ENCODE measurements around the gene NR3C1.
"Not testable (repeated sequence)": the region's sequence is repeated elsewhere in the genome, so short reads cannot be mapped to it uniquely, and the experiment has no call there.

Gene NR3C1

DNA sequence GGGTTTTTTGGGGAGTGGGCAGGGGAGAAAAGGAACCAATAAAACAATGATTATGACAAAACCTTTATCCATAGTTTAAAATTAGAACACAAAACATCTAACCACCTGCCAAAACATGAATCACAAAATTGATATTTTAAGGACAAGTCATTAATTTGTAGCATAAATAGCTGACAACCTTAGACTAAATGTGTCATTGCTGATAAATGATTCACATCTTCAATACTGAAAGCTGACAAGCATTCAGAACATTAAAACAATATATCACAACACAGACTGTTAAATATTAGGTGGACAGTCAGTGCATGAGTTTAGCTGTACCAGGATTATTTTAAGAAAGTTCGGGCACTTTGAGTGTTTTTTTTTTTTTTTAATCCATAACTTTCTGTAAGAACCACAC lies 71.5 kb downstream of the NR3C1 start:
- no peak overlapping the region for H3K27ac ChIP-seq (ENCODE audit: low read depth, low read length)
- no peaks in the 10 kb centered on the region for H4K20me1 ChIP-seq (ENCODE audit: control insufficient read depth, insufficient read depth, low read depth, low read length)
- H3K4me1 ChIP-seq (ENCODE audit: control insufficient read depth, low read length), result no peaks in the 10 kb centered on the region
- H3K79me2 ChIP-seq (ENCODE audit: control insufficient read depth, low read length), result peaks cover 83% of the 10 kb centered on the region
- no peak overlapping the region for H3K4me2 ChIP-seq (ENCODE audit: low read length)
- no peaks in the 10 kb centered on the region; the same call in 1 of the 2 replicates for H3K9me2 ChIP-seq (replicated peaks; ENCODE audit: control insufficient read depth, low read length)
- no peak for TF ChIP-seq EZH2phosphoT487 (IDR thresholded peaks at IDR 0.05; ENCODE audit: borderline replicate concordance, low read length)
- TF ChIP-seq, protein P1, sequence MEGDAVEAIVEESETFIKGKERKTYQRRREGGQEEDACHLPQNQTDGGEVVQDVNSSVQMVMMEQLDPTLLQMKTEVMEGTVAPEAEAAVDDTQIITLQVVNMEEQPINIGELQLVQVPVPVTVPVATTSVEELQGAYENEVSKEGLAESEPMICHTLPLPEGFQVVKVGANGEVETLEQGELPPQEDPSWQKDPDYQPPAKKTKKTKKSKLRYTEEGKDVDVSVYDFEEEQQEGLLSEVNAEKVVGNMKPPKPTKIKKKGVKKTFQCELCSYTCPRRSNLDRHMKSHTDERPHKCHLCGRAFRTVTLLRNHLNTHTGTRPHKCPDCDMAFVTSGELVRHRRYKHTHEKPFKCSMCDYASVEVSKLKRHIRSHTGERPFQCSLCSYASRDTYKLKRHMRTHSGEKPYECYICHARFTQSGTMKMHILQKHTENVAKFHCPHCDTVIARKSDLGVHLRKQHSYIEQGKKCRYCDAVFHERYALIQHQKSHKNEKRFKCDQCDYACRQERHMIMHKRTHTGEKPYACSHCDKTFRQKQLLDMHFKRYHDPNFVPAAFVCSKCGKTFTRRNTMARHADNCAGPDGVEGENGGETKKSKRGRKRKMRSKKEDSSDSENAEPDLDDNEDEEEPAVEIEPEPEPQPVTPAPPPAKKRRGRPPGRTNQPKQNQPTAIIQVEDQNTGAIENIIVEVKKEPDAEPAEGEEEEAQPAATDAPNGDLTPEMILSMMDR (IDR thresholded peaks at IDR 0.05; ENCODE audit: low read depth, low read length, poor library complexity, severe bottlenecking), result no peak
- H3K4me3 ChIP-seq (ENCODE audit: low read length), result no peak overlapping the region
- H3K27me3 ChIP-seq (ENCODE audit: control insufficient read depth, low read length), result no peaks in the 10 kb centered on the region
- no peaks in the 10 kb centered on the region for H3F3A ChIP-seq (ENCODE audit: control insufficient read depth, insufficient read depth)
- H3K36me3 ChIP-seq (ENCODE audit: control insufficient read depth, low read length), result peaks cover 70% of the 10 kb centered on the region
- peaks cover 23% of the 10 kb centered on the region for H3K9me3 ChIP-seq (ENCODE audit: control insufficient read depth, insufficient read depth, low read length)

DNA sequence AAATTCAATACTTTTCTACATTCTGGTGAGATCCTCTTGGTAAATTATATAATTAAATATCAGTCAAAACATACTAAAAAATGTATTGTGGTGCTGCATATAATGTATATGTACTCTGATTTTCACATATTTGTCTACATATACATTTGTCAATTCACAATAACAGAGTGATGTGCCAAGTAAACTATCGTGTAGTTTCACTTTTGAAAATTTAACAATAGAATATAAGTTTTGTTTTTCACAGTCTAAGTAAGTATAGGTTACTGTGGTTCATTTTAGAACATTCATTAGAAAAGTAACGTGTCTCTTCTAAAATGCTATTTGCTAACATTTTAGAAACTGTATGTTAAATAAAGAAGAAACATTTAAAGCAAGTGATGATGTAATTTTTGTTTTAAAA lies 73.6 kb downstream of the NR3C1 start:
- H3K79me2 ChIP-seq (ENCODE audit: control insufficient read depth, low read length), result peaks cover 83% of the 10 kb centered on the region
- TF ChIP-seq, protein P1 (IDR thresholded peaks at IDR 0.05; ENCODE audit: low read depth, low read length, poor library complexity, severe bottlenecking), result no peak
- no peak for TF ChIP-seq EZH2phosphoT487 (IDR thresholded peaks at IDR 0.05; ENCODE audit: borderline replicate concordance, low read length)
- H3K4me3 ChIP-seq (ENCODE audit: low read length), result no peak overlapping the region
- peaks cover 73% of the 10 kb centered on the region for H3K36me3 ChIP-seq (ENCODE audit: control insufficient read depth, low read length)
- H3K9me3 ChIP-seq (ENCODE audit: control insufficient read depth, insufficient read depth, low read length), result peaks cover 27% of the 10 kb centered on the region
- no peaks in the 10 kb centered on the region for H3K9me2 ChIP-seq (replicated peaks; ENCODE audit: control insufficient read depth, low read length)
- H3K4me1 ChIP-seq (ENCODE audit: control insufficient read depth, low read length), result no peaks in the 10 kb centered on the region
- no peak overlapping the region for H3K4me2 ChIP-seq (ENCODE audit: low read length)
- no peaks in the 10 kb centered on the region for H3K27me3 ChIP-seq (ENCODE audit: control insufficient read depth, low read length)
- H3F3A ChIP-seq (ENCODE audit: control insufficient read depth, insufficient read depth), result no peaks in the 10 kb centered on the region
- H3K27ac ChIP-seq (ENCODE audit: low read depth, low read length), result no peak overlapping the region
- no peaks in the 10 kb centered on the region for H4K20me1 ChIP-seq (ENCODE audit: control insufficient read depth, insufficient read depth, low read depth, low read length)

DNA sequence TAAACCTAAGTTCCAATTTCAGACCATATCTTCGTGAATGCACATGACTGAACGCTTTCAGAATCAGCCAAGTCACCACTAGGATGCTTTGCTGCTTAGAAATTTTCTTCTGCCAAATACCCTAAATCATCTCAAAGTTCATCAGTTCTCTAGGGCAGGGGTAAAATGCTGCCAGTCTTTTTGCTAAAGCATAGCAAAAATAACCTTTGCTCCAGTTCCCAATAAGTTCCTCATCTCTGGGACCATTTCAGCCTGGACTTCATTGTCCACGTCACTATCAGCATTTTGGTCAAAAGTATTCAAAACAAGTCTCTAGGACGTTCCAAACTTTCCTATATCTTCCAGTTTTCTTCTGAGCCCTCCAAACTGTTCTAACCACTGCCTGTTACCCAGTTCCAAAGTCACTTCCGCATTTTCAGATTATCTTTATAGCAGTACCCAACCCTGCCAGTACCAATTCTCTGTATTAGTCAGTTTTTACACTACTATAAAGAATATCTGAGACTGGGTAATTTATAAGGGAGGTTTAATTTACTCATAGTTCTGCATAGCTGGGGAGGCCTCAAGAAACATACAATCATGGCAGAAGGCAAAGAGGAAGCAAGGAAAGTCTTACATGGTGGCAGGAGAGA lies 74.8 kb downstream of the NR3C1 start:
- H3K4me1 ChIP-seq (ENCODE audit: control insufficient read depth, low read length), result no peaks in the 10 kb centered on the region
- H4K20me1 ChIP-seq (ENCODE audit: control insufficient read depth, insufficient read depth, low read depth, low read length), result no peaks in the 10 kb centered on the region
- no peaks in the 10 kb centered on the region for H3K27me3 ChIP-seq (ENCODE audit: control insufficient read depth, low read length)
- no peak overlapping the region for H3K4me3 ChIP-seq (ENCODE audit: low read length)
- no peak overlapping the region for H3K27ac ChIP-seq (ENCODE audit: low read depth, low read length)
- peaks cover 87% of the 10 kb centered on the region for H3K79me2 ChIP-seq (ENCODE audit: control insufficient read depth, low read length)
- H3K36me3 ChIP-seq (ENCODE audit: control insufficient read depth, low read length), result peaks cover 77% of the 10 kb centered on the region
- H3K9me3 ChIP-seq (ENCODE audit: control insufficient read depth, insufficient read depth, low read length), result peaks cover 27% of the 10 kb centered on the region
- H3K4me2 ChIP-seq (ENCODE audit: low read length), result no peak overlapping the region
- no peak for TF ChIP-seq EZH2phosphoT487 (IDR thresholded peaks at IDR 0.05; ENCODE audit: borderline replicate concordance, low read length)
- TF ChIP-seq, protein P1 (IDR thresholded peaks at IDR 0.05; ENCODE audit: low read depth, low read length, poor library complexity, severe bottlenecking), result no peak
- H3K9me2 ChIP-seq (replicated peaks; ENCODE audit: control insufficient read depth, low read length), result no peaks in the 10 kb centered on the region
- no peaks in the 10 kb centered on the region for H3F3A ChIP-seq (ENCODE audit: control insufficient read depth, insufficient read depth)

DNA sequence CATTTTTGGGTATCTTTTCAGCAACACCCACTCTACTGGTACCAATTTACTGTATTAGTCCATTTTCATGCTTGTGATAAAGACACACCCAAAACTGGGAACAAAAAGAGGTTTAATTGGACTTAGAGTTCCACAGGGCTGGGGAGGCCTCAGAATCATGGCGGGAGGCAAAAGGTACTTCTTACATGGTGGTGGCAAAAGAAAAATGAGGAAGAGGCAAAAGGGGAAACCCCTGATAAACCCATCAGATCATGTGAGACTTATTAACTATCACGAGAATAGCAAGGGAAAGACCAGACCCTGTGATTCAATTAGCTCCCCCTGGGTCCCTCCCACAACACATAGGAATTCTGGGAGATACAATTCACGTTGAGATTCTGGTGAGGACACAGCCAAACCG lies 78.4 kb downstream of the NR3C1 start:
- H4K20me1 ChIP-seq (ENCODE audit: control insufficient read depth, insufficient read depth, low read depth, low read length); H3F3A ChIP-seq (ENCODE audit: control insufficient read depth, insufficient read depth); H3K4me3 ChIP-seq (ENCODE audit: low read length); H3K27me3 ChIP-seq (ENCODE audit: control insufficient read depth, low read length); H3K9me2 ChIP-seq (replicated peaks; ENCODE audit: control insufficient read depth, low read length); H3K4me1 ChIP-seq (ENCODE audit: control insufficient read depth, low read length); H3K27ac ChIP-seq (ENCODE audit: low read depth, low read length); H3K4me2 ChIP-seq (ENCODE audit: low read length): not testable (repeated sequence)
- Histone ChIP-seq H3K79me2 (ENCODE audit: control insufficient read depth, low read length) (peaks cover 100% of the 10 kb centered on the region), H3K9me3 (ENCODE audit: control insufficient read depth, insufficient read depth, low read length) (peaks cover 20% of the 10 kb centered on the region), H3K36me3 (ENCODE audit: control insufficient read depth, low read length) (peaks cover 71% of the 10 kb centered on the region)

DNA sequence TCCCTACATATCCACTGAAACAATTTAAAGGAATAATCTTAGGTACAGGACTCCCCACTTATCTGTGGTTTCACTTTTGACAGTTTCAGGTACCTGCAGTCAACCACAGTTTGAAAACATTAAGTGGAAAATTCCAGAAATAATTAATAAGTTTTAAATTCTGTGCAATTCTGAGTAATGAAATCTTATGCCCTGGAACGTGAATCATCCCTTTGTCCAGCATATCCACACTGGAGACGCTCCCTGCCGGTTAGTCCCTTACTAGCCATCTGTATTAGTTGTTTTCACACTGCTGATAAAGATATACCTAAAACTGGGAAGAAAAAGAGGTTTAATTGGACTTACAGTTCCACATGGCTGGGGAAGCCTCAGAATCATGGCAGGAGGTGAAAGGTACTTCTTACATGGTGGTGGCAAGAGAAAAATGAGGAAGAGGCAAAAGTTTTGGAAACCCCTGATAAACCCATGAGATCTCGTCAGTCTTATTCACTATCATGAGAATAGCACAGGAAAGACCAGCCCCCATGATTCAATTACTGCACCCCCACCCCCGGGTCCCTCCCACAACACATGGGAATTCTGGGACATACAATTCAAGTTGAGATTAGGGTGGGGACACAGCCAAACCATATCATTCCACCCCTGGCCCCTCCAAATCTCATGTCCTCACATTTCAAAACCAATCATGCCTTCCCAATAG lies 80.4 kb downstream of the NR3C1 start:
- H3K4me1 ChIP-seq (ENCODE audit: control insufficient read depth, low read length); H3K9me3 ChIP-seq (ENCODE audit: control insufficient read depth, insufficient read depth, low read length); H3F3A ChIP-seq (ENCODE audit: control insufficient read depth, insufficient read depth); H3K27me3 ChIP-seq (ENCODE audit: control insufficient read depth, low read length); H4K20me1 ChIP-seq (ENCODE audit: control insufficient read depth, insufficient read depth, low read depth, low read length); H3K27ac ChIP-seq (ENCODE audit: low read depth, low read length); H3K4me3 ChIP-seq (ENCODE audit: low read length); H3K4me2 ChIP-seq (ENCODE audit: low read length); H3K9me2 ChIP-seq (replicated peaks; ENCODE audit: control insufficient read depth, low read length): not testable (repeated sequence)
- peaks cover 54% of the 10 kb centered on the region for H3K36me3 ChIP-seq (ENCODE audit: control insufficient read depth, low read length)
- H3K79me2 ChIP-seq (ENCODE audit: control insufficient read depth, low read length), result peaks cover 100% of the 10 kb centered on the region
